Measurements from ENCODE around the gene ANGPTL5. TPM values are rescaled to one million over a fixed set of nuclear protein-coding genes. Genes with fewer than 3 reads are reported as not detected.

The ANGPTL5 gene
- total RNA-seq, 2 donors from 2014 or later: 0.57 TPM; not detected in 1

DNA sequence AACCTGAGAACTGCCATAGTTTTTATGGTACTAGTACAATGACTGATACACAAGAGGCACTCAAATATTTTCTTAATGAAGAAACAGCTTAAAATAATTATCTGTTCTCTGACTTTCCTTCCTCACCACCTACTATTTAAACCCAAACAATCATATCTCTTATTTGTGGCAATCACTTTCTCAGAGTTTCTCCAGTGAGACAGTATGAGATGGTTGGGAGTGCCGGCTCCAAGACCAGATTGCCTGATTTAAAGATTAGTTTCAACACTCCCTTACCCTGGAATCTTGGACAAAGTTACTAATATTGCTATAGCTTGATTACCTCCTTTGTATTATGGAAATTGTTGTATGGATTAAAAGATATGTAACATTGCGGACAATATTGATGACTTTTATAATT is 7.2 kb downstream of the ANGPTL5 start:
- DNase-seq (ENCODE audit: low spot score): no peak
- Histone ChIP-seq H3K4me3 (no peak overlapping the region), H3K9me3 (no peaks in the 10 kb centered on the region), H3K27me3 (replicated peaks; ENCODE audit: insufficient read depth) (no peaks in the 10 kb centered on the region), H3K27ac (no peak overlapping the region), H3K4me1 (replicated peaks) (no peaks in the 10 kb centered on the region), H3K36me3 (no peaks in the 10 kb centered on the region)
- intact Hi-C loops (cut with DNase I): no loop called here
- WGBS: 93% methylated on average over 2 of the region's 2 CpGs
- no peak for TF ChIP-seq POLR2A (IDR thresholded peaks at IDR 0.05)
- TF ChIP-seq, protein P1, sequence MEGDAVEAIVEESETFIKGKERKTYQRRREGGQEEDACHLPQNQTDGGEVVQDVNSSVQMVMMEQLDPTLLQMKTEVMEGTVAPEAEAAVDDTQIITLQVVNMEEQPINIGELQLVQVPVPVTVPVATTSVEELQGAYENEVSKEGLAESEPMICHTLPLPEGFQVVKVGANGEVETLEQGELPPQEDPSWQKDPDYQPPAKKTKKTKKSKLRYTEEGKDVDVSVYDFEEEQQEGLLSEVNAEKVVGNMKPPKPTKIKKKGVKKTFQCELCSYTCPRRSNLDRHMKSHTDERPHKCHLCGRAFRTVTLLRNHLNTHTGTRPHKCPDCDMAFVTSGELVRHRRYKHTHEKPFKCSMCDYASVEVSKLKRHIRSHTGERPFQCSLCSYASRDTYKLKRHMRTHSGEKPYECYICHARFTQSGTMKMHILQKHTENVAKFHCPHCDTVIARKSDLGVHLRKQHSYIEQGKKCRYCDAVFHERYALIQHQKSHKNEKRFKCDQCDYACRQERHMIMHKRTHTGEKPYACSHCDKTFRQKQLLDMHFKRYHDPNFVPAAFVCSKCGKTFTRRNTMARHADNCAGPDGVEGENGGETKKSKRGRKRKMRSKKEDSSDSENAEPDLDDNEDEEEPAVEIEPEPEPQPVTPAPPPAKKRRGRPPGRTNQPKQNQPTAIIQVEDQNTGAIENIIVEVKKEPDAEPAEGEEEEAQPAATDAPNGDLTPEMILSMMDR (IDR thresholded peaks at IDR 0.05): no peak

DNA sequence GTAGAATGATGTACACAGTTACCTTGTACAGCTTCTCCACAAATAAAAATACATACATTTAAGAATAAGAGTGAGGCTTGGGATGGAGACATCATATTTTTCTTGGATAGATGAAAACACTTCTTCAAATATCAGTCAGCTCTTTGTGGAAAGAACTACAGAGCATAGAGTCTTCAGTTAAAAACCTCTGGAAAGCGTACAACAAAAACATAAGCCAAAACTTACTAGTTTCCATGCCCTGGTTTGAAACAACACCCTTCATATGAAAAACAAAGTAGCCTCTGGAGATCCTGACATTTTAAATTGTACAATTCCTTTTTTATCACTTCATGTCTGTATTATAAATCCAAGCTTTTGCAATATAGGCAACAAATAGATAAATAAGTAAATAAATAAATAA is 8.5 kb downstream of the ANGPTL5 start:
- Histone ChIP-seq H3K4me3 (no peak overlapping the region), H3K27ac (no peak overlapping the region), H3K36me3 (no peaks in the 10 kb centered on the region), H3K27me3 (replicated peaks; ENCODE audit: insufficient read depth) (no peaks in the 10 kb centered on the region), H3K4me1 (replicated peaks) (no peaks in the 10 kb centered on the region), H3K9me3 (no peaks in the 10 kb centered on the region)
- intact Hi-C loops (cut with DNase I): no loop called here
- no peak for DNase-seq (ENCODE audit: low spot score)
- WGBS: 90% methylated on average over 1 of the region's 1 CpG
- TF ChIP-seq, protein P1 (IDR thresholded peaks at IDR 0.05): no peak
- no peak for TF ChIP-seq POLR2AphosphoS5 (IDR thresholded peaks at IDR 0.05)
- TF ChIP-seq POLR2A (IDR thresholded peaks at IDR 0.05): no peak

DNA sequence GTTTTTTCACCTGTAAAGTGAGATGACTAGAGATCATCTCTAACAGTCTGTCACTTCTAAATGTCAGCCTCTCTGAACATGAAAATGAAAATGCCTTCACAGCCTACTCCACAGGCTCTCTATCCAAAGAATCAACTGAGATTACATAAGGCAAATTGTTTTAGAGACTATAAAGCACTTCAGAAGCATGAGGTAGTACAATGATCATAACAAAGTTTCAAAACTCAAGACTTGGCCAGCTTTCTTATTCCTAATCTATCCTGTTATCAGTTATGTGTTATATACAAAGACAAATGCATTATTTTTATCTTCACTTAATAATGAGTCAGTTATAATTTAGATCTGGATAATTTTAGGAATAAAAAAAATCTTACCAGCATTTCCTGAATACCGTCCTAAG is 21.8 kb downstream of the ANGPTL5 start:
- no peaks in the 10 kb centered on the region for H3K36me3 ChIP-seq
- TF ChIP-seq POLR2A (IDR thresholded peaks at IDR 0.05) (no peak), POLR2AphosphoS5 (IDR thresholded peaks at IDR 0.05) (no peak)
- TF ChIP-seq, protein P1 (IDR thresholded peaks at IDR 0.05): no peak
- no peak for DNase-seq (ENCODE audit: low spot score)
- 50% methylated on average over 1 of the region's 1 CpG for WGBS
- no peak overlapping the region for H3K4me3 ChIP-seq
- no peak overlapping the region for H3K27ac ChIP-seq
- H3K4me1 ChIP-seq (replicated peaks): no peaks in the 10 kb centered on the region
- no peaks in the 10 kb centered on the region for H3K9me3 ChIP-seq
- intact Hi-C loops (cut with DNase I): no loop called here
- H3K27me3 ChIP-seq (replicated peaks; ENCODE audit: insufficient read depth): no peaks in the 10 kb centered on the region

DNA sequence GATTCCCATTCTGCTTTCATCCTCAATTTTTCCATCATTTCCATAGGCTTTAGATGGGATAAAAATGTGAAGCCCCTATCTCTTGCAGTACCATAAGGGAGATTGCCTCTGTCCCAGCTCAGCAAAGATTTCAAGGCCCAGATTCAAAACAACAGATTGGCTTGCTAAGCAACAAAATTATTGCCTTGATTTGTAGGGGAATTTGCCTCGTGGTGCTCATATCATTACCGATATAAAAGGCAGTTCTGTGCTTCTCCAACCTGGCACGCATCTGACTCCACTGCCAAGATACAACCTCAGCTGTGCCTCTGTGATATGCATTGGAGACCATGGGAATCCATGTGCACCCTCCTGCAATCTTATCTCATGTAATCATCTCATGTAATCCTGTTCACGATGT is 26.6 kb downstream of the ANGPTL5 start:
- TF ChIP-seq, protein P1 (IDR thresholded peaks at IDR 0.05): no peak
- TF ChIP-seq POLR2A (IDR thresholded peaks at IDR 0.05) (no peak), POLR2AphosphoS5 (IDR thresholded peaks at IDR 0.05) (no peak)
- Histone ChIP-seq H3K27me3 (replicated peaks; ENCODE audit: insufficient read depth) (no peaks in the 10 kb centered on the region), H3K36me3 (no peaks in the 10 kb centered on the region), H3K4me1 (replicated peaks) (no peaks in the 10 kb centered on the region), H3K27ac (no peak overlapping the region), H3K4me3 (no peak overlapping the region), H3K9me3 (no peaks in the 10 kb centered on the region)
- WGBS: 74% methylated on average over 4 of the region's 4 CpGs
- DNase-seq (ENCODE audit: low spot score): no peak
- intact Hi-C loops (cut with DNase I): no loop called here

DNA sequence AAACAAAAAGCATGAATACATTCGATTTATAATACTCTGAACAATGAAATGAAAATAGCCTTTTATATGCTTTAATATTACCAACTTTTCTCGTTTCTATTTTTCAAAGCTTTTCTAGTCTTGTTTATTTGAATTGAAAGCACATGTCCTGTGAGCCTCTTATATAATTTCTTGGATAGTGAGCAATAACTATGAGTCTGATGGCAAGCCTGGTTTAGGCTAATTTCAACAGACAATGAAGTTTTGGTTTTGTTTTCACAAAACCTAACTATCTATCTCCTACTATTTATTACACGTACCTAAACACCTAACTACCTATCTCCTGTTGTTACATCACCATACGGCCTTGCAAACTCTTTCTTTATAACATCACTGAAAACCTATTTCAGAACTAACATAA is 30.7 kb downstream of the ANGPTL5 start:
- TF ChIP-seq POLR2A (IDR thresholded peaks at IDR 0.05) (no peak), POLR2AphosphoS5 (IDR thresholded peaks at IDR 0.05) (no peak)
- TF ChIP-seq, protein P1 (IDR thresholded peaks at IDR 0.05): no peak
- intact Hi-C loops (cut with DNase I): no loop called here
- no peak overlapping the region for H3K27ac ChIP-seq
- H3K27me3 ChIP-seq (replicated peaks; ENCODE audit: insufficient read depth): no peaks in the 10 kb centered on the region
- no peaks in the 10 kb centered on the region for H3K9me3 ChIP-seq
- 84% methylated on average over 4 of the region's 4 CpGs for WGBS
- H3K36me3 ChIP-seq: no peaks in the 10 kb centered on the region
- H3K4me1 ChIP-seq (replicated peaks): no peaks in the 10 kb centered on the region
- no peak overlapping the region for H3K4me3 ChIP-seq
- no peak for DNase-seq (ENCODE audit: low spot score)

Measured in prostate gland (tissue), 2 donors.